Loucy (cell line): ENCODE measurements around the gene RAP1GAP2.

ENCODE experiments used
- CTCF ChIP-seq: fragments of 200-600 bp; sonication (generic); conservative IDR thresholded peaks from 2 replicates; pipeline ENCODE4 v1.5.1; 2014; ENCODE audit warnings: mild to moderate bottlenecking, antibody characterized with exemption, low read length
- EZH2phosphoT487 ChIP-seq: fragments of 200-600 bp; IDR thresholded peaks from 2 replicates; pipeline ENCODE4 v1.6.1; 2018; ENCODE audit warnings: antibody characterized with exemption, mild to moderate bottlenecking, moderate library complexity, borderline replicate concordance

- TF ChIP-seq CTCF = no peak
- no peak for TF ChIP-seq EZH2phosphoT487
Observed at GRCh38 chr17:2803971-2804370, 7.7 kb downstream of the RAP1GAP2 start.
